ENCODE results near the gene LIM2.

GRCh38 chr19:51359294-51359693 lies 28.5 kb downstream of the LIM2 start:
- TF ChIP-seq SUZ12 (IDR thresholded peaks at IDR 0.05; ENCODE audit: extremely low read depth, insufficient read depth, insufficient read length) = no peak
- TF ChIP-seq YY1 (IDR thresholded peaks at IDR 0.05; ENCODE audit: insufficient read depth, insufficient read length) = no peak
